Measurements from ENCODE around the gene RAD51D.
A peak's percentile ranks its signal among the peaks of the same experiment; 100 is the strongest.

RAD51D gene

GRCh38 chr17:35119370-35120165 is at the start of gene RAD51D:
Gene RAD51D, minus strand, starts transcription at chr17:35119860. Its CDS starts 247 bp downstream, at chr17:35119613.
- DNase-seq: peak; percentile 84
- ATAC-seq: peak; percentile 88
- Mint-ChIP-seq H3K4me1 (peaks cover 28% of the 10 kb centered on the region), H3K27ac (peak within 1 kb of the TSS; percentile 88), H3K36me3 (ENCODE audit: low read depth) (peaks cover 20% of the 10 kb centered on the region), H3K9me3 (no peaks in the 10 kb centered on the region), H3K27me3 (no peaks in the 10 kb centered on the region), H3K4me3 (peak within 1 kb of the TSS; percentile 87)

- H3K36me3 Mint-ChIP-seq (ENCODE audit: low read depth): no peaks in the 10 kb centered on the region
- DNase-seq (no peak), ATAC-seq (no peak)
- no peak overlapping the region for H3K4me3 Mint-ChIP-seq
- H3K27ac Mint-ChIP-seq: no peak overlapping the region
- peaks cover 23% of the 10 kb centered on the region for H3K4me1 Mint-ChIP-seq
- no peaks in the 10 kb centered on the region for H3K9me3 Mint-ChIP-seq
- no peaks in the 10 kb centered on the region for H3K27me3 Mint-ChIP-seq
These were observed 48.0 kb upstream of the RAD51D start for GRCh38 chr17:35167666-35168065.

GRCh38 chr17:35167046-35167445 is 47.4 kb upstream of the RAD51D start:
- no peak for ATAC-seq
- no peak overlapping the region for H3K27ac Mint-ChIP-seq

GRCh38 chr17:35166526-35166925 is 46.9 kb upstream of the RAD51D start:
- H3K27ac Mint-ChIP-seq: no peak overlapping the region
- DNase-seq: no peak
- H3K4me3 Mint-ChIP-seq: no peak overlapping the region
- no peak for ATAC-seq
- no peaks in the 10 kb centered on the region for H3K36me3 Mint-ChIP-seq (ENCODE audit: low read depth)
- no peaks in the 10 kb centered on the region for H3K9me3 Mint-ChIP-seq
- H3K4me1 Mint-ChIP-seq: peaks cover 21% of the 10 kb centered on the region
- H3K27me3 Mint-ChIP-seq: no peaks in the 10 kb centered on the region

More at GRCh38 chr17:35167046-35167445, 47.4 kb upstream of the RAD51D start:
- Mint-ChIP-seq H3K27me3 (no peaks in the 10 kb centered on the region), H3K4me3 (no peak overlapping the region), H3K4me1 (peaks cover 20% of the 10 kb centered on the region), H3K9me3 (no peaks in the 10 kb centered on the region), H3K36me3 (ENCODE audit: low read depth) (no peaks in the 10 kb centered on the region)
- no peak for DNase-seq

- no peaks in the 10 kb centered on the region for H3K36me3 Mint-ChIP-seq (ENCODE audit: low read depth)
- H3K27ac Mint-ChIP-seq: no peak overlapping the region
- DNase-seq (no peak), ATAC-seq (no peak)
- peaks cover 34% of the 10 kb centered on the region for H3K4me1 Mint-ChIP-seq
- peaks cover 2% of the 10 kb centered on the region for H3K27me3 Mint-ChIP-seq
- no peaks in the 10 kb centered on the region for H3K9me3 Mint-ChIP-seq
- no peak overlapping the region for H3K4me3 Mint-ChIP-seq
These were observed 45.1 kb upstream of the RAD51D start for GRCh38 chr17:35164716-35165115.

GRCh38 chr17:35163886-35164285 is 44.2 kb upstream of the RAD51D start:
- ATAC-seq: no peak
- Mint-ChIP-seq H3K9me3 (no peaks in the 10 kb centered on the region), H3K27ac (no peak overlapping the region), H3K36me3 (ENCODE audit: low read depth) (no peaks in the 10 kb centered on the region), H3K4me3 (no peak overlapping the region), H3K4me1 (peaks cover 38% of the 10 kb centered on the region), H3K27me3 (peaks cover 2% of the 10 kb centered on the region)
- no peak for DNase-seq

GRCh38 chr17:35162755-35163154 is 43.1 kb upstream of the RAD51D start:
- Mint-ChIP-seq H3K27ac (no peak overlapping the region), H3K4me3 (no peak overlapping the region), H3K9me3 (no peaks in the 10 kb centered on the region), H3K4me1 (peaks cover 38% of the 10 kb centered on the region), H3K27me3 (peaks cover 2% of the 10 kb centered on the region), H3K36me3 (ENCODE audit: low read depth) (no peaks in the 10 kb centered on the region)
- DNase-seq: no peak
- ATAC-seq: no peak

GRCh38 chr17:35161281-35161761 is 41.7 kb upstream of the RAD51D start:
- DNase-seq: no peak
- Mint-ChIP-seq H3K36me3 (ENCODE audit: low read depth) (no peaks in the 10 kb centered on the region), H3K4me1 (peaks cover 38% of the 10 kb centered on the region), H3K9me3 (no peaks in the 10 kb centered on the region), H3K27ac (peak overlapping the region; percentile 17), H3K27me3 (peaks cover 2% of the 10 kb centered on the region), H3K4me3 (peak overlapping the region; percentile 52)
- ATAC-seq: peak; percentile 37

GRCh38 chr17:35160354-35161201 is 40.9 kb upstream of the RAD51D start:
- DNase-seq (peak; percentile 44), ATAC-seq (peak; percentile 70)
- peaks cover 38% of the 10 kb centered on the region for H3K4me1 Mint-ChIP-seq
- peak overlapping the region; percentile 17 for H3K27ac Mint-ChIP-seq
- no peaks in the 10 kb centered on the region for H3K36me3 Mint-ChIP-seq (ENCODE audit: low read depth)
- peak overlapping the region; percentile 52 for H3K4me3 Mint-ChIP-seq
- peaks cover 2% of the 10 kb centered on the region for H3K27me3 Mint-ChIP-seq
- H3K9me3 Mint-ChIP-seq: no peaks in the 10 kb centered on the region

GRCh38 chr17:35159940-35160339 is 40.3 kb upstream of the RAD51D start:
- no peak for DNase-seq
- ATAC-seq: no peak
- Mint-ChIP-seq H3K4me3 (no peak overlapping the region), H3K27me3 (peaks cover 2% of the 10 kb centered on the region), H3K36me3 (ENCODE audit: low read depth) (no peaks in the 10 kb centered on the region), H3K27ac (peak overlapping the region; percentile 43), H3K4me1 (peaks cover 36% of the 10 kb centered on the region), H3K9me3 (no peaks in the 10 kb centered on the region)

- DNase-seq (no peak), ATAC-seq (no peak)
- Mint-ChIP-seq H3K9me3 (no peaks in the 10 kb centered on the region), H3K4me1 (peaks cover 11% of the 10 kb centered on the region), H3K4me3 (no peak overlapping the region), H3K36me3 (ENCODE audit: low read depth) (no peaks in the 10 kb centered on the region), H3K27ac (no peak overlapping the region), H3K27me3 (no peaks in the 10 kb centered on the region)
These were observed 35.6 kb upstream of the RAD51D start for GRCh38 chr17:35155246-35155645.

GRCh38 chr17:35154196-35155165 is 34.8 kb upstream of the RAD51D start:
- ATAC-seq: no peak
- no peak for DNase-seq
- Mint-ChIP-seq H3K36me3 (ENCODE audit: low read depth) (no peaks in the 10 kb centered on the region), H3K27ac (no peak overlapping the region), H3K4me3 (no peak overlapping the region), H3K9me3 (no peaks in the 10 kb centered on the region), H3K27me3 (no peaks in the 10 kb centered on the region), H3K4me1 (peaks cover 4% of the 10 kb centered on the region)

GRCh38 chr17:35152421-35153140 is 32.9 kb upstream of the RAD51D start:
- H3K4me1 Mint-ChIP-seq: peaks cover 3% of the 10 kb centered on the region
- H3K27me3 Mint-ChIP-seq: no peaks in the 10 kb centered on the region
- H3K4me3 Mint-ChIP-seq: no peak overlapping the region
- no peaks in the 10 kb centered on the region for H3K36me3 Mint-ChIP-seq (ENCODE audit: low read depth)
- H3K9me3 Mint-ChIP-seq: no peaks in the 10 kb centered on the region
- no peak for DNase-seq
- H3K27ac Mint-ChIP-seq: no peak overlapping the region
- ATAC-seq: no peak
